HG03159 (cell line): ENCODE results near the gene ZIC1.

Experiments
- ATAC-seq: cut with Tn5 transposase; IDR thresholded peaks from one replicate; pipeline ENCODE4 v1.9.1; 2021; ENCODE audit warnings: mild to moderate bottlenecking, moderate library complexity; ENCODE audit not compliant: unreplicated experiment

The ZIC1 gene

DNA sequence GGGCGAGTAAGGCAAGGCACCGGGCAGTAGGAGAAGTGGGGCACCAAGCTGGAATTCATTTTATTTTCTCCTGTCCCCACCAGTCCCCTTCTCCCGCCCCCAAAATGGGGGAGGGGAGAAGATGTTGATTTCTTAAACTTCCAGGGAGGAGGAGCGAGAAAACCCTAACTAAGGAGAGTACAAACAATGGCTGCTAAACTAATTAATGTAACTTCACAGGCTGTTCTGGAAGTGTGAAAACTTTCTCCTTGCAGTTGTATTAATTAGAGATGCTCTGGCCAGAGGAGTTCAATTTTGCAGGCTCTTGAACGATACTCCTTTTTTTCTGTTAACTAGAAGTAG lies 14.3 kb upstream of the ZIC1 start:
- ATAC-seq, result no peak

DNA sequence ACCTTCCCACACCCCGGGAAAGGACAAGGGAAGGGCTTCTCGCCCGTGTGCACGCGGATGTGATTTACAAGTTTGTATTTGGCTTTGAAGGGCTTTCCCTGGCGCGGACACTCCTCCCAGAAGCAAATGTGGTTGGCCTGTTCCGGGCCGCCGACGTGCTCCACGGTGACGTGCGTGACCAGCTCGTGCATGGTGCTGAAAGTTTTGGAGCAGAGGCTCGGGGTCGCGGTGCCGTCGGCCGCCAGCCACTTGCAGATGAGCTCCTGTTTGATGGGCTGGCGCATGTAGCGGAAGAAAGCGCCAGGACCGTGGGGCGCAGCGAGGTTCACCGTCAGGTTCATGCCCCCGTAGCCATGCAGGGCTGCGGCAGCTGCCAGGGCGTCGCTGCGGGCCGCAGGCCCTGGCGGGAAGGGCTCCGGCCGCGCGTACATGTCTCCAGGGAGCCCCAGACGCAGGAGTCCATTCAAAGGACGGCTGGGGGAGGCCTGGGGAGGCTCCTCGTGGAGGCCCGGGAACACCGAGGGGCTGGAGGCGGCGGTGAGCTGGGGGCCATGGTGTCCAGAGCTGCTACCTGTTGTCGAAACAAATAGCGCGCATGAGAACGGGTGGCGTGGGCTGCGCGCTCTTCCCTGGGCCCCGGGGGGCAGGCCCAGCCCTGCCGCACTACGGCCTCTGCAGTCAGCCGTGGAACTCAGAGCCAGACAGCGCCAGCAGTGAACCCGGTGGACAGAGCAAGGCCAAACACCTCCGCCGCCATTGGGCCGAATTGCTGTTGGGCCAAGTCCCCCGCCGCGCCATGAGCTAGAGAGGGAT lies 13.1 kb upstream of the ZIC1 start:
- ATAC-seq, result no peak

DNA sequence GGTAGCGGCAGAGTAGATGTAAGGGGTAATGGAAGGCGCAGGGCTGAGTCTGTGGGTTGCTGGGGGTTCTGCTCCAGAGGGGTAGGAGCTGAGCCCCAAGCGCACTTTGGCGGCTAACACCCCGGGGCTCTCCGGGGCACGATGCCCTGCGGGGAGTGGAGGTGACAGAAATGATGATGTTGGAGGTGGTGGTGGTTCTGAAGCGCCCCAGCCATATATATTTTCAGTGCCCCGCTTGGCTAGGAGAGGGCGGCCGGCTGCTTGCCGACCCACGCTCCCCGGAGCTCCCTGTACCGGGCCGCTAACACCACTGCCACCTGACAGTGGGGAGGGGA lies 12.5 kb upstream of the ZIC1 start:
- ATAC-seq, result no peak

DNA sequence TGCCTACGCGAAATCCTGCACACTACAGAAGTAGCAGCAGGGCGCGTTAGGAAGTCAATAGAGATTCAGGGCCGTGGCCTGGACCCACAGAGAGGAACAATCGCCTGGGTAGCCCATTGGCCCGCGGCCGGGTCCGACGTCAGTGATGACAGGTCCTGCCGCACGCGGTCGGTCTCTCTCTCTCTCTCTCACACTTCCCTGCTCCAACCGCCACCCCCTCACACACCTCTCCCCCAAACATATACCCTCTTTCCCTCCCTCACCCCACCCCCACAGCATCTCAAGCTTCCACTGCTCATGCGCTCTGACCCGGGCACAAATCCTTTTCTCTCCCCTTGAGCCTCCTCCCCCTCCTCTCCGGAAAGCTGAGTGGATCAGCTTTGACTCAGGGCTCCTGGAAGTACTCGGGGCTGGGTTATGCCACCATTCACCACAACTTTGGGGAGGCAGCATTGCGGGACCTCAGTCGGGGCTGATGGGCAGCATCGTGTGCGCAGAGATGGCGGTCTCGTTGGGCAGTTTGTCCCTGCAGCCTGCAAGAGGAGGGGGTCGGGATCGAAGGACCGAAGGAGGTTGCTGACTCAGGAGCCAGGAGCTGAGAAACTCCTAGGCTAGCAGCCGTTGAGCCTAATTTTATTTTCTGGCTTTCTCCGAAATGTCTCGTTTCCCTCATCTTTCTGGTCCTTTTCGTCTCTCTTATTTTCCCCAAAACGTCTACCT lies 11.8 kb upstream of the ZIC1 start:
- no peak for ATAC-seq

DNA sequence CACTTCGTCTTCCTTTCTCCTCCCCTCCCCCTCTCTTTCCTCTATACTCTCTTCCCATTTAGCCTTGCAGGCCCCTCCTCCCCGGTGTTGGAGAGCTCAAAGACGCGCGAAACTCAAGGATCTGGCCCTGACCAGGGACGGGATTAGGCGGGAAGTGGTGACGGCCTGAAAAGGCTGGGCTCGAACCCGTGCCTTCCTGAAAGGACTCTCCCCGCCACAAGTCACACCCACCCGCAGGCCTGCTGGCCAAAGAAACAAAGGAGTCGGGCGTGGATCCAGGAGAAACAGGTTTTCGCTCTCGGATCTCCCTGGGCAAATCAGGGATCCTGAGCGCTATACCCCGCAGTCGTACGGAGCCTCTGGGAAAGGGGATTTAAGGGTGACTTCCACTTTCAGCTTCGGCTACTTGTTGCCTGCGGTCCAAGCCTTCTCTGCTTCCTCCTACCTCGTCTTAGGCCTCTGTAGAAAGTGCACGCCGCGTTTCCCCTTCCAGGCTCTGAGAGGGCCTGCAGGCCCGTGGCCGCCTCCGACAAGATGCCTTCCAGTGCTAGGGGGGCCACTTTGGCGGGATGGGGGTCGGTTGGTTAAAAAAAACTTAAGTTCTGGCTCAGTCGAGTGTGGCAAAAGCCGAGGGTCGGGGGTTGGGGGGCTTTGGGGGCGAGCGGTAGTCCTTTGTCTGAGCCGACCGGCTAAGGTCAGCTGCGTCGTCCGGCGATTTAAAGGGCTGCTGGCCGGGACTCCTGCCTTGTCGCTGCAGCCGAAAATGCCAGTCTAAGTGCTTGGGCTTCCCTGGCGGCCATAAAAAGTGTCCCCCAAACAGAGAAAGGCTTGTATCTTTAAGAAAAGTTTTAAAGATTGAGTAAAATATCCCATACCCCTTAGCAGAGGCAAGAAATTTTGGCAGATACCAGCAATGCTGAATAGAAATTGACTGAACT lies 11.0 kb upstream of the ZIC1 start:
- ATAC-seq, result no peak

DNA sequence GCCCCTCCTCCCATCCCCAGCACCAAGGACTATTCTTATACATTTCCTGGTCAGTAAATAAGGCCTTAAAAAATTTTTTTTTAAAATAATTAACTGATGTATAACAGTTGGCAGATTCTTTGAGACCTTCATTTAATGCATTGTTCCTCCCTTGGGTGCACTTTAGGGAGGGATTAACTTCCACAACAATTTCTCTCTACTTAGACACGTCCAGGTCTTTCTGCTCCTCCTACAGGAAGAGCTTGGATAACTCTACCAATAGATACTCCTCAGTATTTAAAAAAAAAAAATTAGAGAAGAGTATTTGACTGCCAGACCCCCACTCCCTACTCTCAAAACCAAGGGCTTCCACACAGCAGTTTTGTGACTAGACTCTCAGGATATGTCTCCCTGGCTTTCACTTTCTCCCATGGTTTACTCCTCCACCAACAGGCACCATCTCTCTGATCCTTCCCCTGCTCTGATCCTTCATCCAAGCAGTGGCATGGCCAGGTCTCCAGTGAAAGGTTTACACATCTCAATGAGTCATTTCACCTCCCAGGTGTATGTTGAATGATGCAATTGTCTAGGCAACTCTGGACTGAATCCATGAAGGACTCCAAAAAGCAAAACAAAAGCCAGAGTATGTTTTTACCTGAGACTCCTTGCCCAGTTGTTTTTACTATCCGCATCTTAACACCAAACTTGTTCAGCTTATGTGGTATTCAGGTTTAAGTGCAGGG lies 10.2 kb upstream of the ZIC1 start:
- no peak for ATAC-seq

DNA sequence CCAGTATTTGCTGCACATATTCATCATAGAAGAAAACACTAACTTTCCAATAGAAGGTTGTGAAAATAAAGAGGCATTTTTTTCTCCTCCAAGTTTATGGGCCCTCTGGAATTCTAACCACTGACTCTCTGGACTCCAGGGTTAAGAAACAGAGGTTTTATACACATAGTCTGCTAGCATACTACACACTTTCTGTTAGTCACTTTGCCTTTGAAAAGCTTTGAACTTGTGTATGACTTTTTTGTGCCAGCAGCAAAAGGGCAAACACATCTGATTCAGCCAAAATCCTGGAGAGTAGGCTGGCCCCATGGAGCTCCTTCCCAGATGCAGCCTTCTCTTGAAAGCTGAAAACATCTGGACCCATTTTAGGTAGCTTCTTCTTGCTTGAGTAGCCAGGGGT lies 9.1 kb upstream of the ZIC1 start:
- ATAC-seq, result no peak

DNA sequence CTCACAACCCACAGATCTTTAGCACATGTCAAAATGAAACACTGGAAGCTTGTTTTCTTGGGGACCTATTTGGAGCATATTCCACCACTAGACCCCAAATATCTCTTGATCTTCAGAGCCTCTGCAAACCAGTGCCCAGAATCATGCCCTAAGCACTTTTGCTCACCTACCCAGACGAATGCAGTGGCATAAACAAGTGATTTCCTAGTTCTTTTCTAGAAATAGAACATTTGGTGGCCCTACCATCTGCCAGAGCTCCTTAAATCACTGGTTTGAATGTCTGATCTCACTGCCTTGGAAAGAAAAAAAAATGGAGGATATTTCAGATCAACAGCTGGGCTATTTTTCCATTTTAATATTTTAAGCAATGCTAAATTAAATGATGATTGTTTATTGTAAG lies 8.2 kb upstream of the ZIC1 start:
- ATAC-seq, result no peak

DNA sequence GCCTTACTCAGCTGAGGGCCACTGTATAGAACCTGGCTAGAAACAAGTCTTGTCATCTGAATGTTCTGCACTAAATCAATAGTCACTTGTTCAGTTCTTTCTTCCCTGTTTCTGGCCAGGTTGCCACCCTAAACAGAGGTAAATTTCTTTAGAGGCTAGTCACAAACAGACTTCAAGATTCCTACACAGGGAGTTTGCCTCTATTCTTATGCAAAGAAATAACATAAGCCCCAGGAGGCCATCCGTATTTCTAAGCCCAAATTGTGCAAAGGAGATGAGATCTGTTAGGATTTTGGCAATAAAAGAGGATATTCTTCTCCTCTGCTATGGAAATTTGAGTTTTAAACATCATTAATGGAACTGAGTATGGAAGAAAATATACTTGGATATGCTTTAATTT lies 7.7 kb upstream of the ZIC1 start:
- no peak for ATAC-seq

DNA sequence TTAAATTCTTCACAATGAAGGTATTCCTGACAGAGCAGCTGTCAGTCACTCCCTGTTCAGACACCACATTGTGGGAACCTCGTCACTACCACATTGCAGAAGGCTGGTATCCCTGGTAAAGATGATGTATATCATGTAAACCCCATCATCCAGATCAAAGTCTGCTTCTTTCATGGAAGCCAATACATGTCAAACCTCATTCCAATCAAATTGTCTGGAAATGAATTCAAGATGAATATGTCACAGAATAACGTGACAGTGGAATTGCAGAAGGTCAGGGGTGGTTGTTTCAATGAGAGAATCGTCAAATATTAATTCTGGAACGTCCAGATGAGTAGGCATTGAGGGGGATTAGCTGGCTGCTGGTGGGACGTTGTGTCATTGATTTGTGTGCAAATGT lies 7.0 kb upstream of the ZIC1 start:
- ATAC-seq, result no peak

DNA sequence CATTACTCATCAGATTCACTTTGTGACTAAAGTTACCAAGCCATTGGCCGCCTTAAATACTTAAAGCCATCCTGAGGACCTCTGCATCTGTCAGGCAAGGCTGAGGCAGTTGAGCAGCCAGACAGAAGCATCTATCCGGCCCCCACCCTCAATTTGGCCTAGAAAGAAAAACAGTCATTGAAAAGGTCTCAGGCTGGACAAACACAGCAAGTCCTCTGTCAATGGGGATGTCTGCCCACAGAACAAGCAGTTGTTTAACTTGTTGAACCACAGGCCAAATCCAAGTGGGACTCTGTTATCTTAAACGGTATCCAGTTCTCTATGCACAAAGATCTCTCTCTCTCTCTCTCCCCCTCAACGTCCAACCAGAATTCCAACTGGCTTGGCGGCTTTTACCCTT lies 5.7 kb upstream of the ZIC1 start:
- ATAC-seq, result no peak

DNA sequence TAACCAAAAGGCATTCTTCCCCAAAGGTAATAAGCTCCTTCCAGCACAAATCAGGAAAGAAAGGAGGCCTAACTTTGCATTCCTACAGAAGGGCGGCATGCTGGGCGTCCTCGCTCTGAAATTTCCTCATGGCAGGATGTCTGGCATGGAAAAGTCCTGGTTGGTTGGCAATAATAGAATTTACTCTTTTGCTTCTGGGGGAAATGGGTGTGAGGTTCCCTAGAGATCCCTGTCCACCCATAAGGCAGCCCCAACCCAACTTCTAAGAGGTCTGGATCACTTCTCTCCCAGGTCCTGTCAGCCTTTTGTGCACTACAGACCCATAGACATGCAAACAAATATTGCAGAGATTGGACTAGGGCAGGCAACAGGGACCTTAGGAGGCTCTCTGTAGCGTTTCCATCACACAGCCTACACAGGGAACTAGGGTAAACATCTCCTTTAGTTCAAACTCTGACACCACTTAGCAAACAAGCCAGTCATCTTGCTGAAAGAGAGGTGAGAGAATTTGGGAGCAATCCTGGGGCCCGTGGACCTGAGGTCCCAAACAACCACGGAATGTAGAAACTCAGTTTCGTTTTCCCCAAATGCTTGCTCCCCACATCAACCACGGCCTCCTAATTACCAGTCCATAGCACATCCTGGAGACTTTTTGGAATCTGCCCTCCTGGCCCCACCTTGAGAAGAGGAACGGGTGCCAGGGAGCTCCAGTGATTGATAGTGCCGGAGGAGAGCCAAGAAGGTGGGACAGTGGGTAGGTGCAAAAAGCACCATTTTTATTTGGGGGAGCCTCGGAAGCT lies 5.0 kb upstream of the ZIC1 start:
- ATAC-seq, result no peak

DNA sequence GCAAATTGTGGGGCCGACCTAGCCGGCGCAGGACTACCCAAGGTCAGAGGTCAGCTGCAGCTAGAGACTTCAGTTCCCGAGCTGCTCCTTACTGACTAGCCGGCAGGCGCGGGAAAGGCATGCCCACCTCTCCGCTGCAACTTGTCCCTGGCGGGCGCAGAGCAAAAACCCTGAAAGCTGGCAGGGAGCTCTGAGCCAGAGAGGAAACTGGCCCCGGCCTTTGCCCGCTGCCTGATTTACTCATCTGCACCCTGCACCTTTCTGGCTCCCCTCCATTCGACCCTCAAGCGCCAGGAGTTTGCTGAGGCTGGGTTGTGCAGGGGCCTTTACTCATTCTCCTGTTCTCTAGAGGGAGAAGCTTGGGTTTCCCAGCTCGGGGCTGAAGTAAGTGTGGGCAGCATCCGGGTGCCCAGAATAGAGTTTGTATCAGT lies 4.3 kb upstream of the ZIC1 start:
- ATAC-seq, result no peak

DNA sequence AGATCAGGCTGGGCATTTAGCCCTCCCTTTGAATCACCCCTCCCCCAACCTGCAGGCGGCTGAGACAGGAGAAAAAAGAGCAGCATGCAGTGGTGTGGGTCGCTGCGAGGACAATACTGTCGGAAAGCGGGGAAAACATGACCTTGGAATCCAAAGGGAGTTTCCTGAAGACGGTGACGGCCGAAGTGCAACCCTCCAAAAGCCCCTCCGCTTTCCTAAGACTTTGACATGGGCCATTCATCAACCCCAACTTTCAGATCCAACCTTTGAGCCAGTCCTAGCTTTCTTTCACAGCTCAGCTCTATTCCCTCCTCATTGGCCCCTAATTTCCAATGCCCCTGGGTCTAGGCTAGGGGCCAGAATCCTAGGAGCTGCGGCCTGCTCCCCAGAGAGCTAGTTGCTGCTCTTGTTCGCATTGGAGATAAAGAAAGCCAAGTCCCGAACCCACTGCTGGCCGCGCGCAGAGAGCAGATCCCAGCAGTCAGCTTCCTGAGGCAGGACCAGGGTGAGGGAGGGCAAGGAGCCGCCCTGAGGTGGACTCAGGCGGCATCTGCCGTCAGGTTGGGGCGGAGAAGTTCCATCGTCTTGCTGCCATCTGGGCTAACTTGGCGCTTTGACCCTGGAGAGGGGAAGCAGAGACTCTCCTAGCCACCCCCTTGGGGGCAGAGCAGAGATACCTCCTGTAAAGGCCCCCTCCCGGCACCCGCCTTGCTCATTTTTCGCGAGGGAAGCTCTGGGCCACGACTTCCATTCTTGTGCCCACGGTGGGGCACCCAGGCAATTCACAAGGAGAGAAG lies 3.7 kb upstream of the ZIC1 start:
- ATAC-seq, result no peak

DNA sequence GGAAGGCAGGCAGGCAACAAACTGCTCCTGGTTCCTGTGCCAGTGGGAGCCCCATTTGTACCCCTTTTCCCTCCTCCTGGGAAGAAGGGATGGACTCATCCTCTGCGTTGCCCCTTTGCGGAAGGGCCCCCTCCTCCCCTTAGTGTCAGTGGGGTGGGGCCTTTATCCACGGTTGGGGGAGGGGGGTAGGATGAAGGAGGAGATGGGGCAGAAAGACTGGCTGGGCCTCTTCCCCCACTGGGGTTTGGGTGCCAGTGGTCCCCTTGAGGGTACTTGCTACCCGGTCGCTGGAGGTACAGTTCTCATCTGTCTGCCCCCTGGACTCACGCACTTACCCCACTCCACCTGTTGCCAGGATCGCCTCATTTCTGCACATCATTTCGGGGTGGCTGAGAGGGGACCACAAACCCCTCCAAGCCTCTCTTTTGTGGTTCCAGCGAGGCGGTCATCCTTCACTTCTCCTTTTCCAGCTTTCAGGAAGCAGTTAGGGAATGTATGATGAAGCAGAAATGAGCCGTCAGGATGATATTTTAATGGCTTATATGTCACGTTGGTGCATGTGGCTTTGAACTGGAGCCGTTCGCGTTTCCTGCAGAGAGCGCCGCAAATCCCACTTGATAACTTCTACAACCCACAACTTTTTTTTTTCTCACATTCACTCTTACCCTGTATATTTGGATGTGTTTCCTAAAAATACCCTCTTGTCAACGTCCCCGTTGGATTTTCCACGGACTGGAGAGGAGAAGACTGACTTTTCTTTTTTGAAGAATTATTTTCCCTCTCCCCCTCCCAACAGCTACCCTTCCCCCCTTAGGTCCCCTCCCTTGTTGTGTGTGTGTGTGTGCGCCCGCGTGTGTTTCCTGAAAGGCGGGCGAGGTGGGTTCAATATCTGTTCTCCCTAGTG lies 2.9 kb upstream of the ZIC1 start, which contains the start of gene ZIC4:
TSS of gene ZIC4 (minus strand) at position 516 of the 904 bp plus-strand sequence. CDS start 3,746 bp downstream, outside the sequence.
- ATAC-seq, result no peak

DNA sequence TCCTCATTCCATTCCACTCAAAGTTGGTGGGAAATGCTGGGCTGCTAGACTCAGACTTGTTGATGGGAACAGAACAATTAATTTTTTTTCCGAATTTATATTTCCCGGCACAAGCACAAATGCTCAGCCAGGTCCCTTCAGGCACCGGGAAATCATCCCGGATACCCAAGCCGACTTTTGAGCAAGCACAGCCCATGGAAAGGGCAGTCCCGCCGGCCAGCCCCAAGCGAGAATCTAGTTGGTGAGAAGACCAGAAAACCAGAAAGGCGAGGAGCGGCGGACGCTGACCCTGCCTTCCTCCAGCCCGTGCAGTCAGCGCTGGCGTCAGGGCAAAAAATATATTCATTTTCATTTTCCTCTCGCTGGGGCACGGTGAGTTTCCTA lies 2.1 kb upstream of the ZIC1 start:
- no peak for ATAC-seq

DNA sequence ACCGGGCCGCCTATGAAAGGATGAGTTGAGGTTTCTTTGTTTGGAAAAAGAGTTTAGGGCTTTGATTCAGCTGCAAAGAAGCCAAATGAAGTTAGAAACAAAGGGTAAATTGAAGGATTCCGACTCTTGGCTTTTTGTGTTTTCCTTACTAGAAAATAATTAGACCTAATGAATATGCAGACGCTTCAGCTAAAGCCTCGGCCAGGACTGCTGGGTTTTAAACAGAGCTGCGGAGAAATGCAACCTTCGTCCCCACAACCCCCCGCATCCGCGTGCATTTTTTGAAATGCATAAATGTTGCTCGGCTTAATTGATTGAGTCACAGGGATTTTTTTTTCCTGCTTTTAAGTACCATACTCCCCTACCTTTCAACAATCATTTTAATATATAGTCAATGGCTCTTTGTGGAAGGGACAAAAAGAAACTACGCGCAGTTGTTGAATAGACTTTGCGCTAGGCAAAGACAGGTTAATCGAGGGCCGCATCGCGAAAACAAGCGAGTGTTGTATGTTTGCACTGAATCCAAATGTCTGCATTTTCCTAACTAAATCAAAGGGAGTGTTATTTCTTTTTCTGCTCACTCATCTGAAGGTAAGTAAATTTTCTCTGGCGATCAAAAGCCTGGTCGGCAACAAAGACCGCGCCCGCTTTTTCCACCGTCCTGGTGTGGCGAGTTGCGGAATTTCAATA lies 1.5 kb upstream of the ZIC1 start:
- ATAC-seq, result no peak
